A549 (cell line): ENCODE results near the gene FAM120A. TPM values are rescaled to one million over a fixed set of nuclear protein-coding genes. Genes with fewer than 3 reads are reported as not detected.

ENCODE experiments used
- ATAC-seq, 2 experiments: fragments of 200-7000 bp in 1 of 2; fragments of >200 bp in 1 of 2; cut with Nextera tagmentation in 1 of 2; cut with Tn5 transposase in 1 of 2; 3 replicates each; pipeline versions ENCODE4 v1.8.0 to v1.9.1; 2018 to 2020; ENCODE audit warnings: mild to moderate bottlenecking in 1 of 2, moderate library complexity in 1 of 2
- CTCF ChIA-PET: fragments of 300-600 bp; sonication (Branson Sonifier 250); formaldehyde crosslinking; extraction: SDS; loops from one replicate; lab custom pipeline; 2021; ENCODE audit warnings: antibody characterized with exemption, inconsistent platforms; lab: Yijun Ruan, JAX
- POLR2A ChIA-PET: fragments of 350-600 bp; formaldehyde crosslinking; extraction: SDS; loops from one replicate; lab custom pipeline; 2021; ENCODE audit warnings: antibody characterized with exemption, inconsistent platforms; lab: Yijun Ruan, JAX
- DNase-seq, 2 experiments: peaks; one replicate each; pipeline versions ENCODE4 v3.0.0 to v3.0.0-alpha.2; 2011 to 2016; ENCODE audit warnings: low read depth in 1 of 2, low spot score in 1 of 2
- FAIRE-seq: peaks from 2 replicates; lab custom pipeline; 2011; peaks lifted over from hg19 to GRCh38; lab: Jason Lieb, UNC
- H3K27ac ChIP-seq, 2 experiments: fragments of >200 bp; sonication (Bioruptor Twin); formaldehyde crosslinking; 3 replicates each; pipeline ENCODE4 v1.5.1; 2016 to 2017
- H3K4me1 ChIP-seq: fragments of >200 bp; sonication (Bioruptor Twin); formaldehyde crosslinking; 3 replicates; pipeline ENCODE4 v1.6.1; 2016
- H3K4me2 ChIP-seq: fragments of >200 bp; sonication (Bioruptor Twin); formaldehyde crosslinking; 3 replicates; pipeline ENCODE4 v1.6.1; 2016
- H3K4me3 ChIP-seq: fragments of >200 bp; sonication (Bioruptor Twin); formaldehyde crosslinking; 3 replicates; pipeline ENCODE4 v1.5.1; 2016
- H3K9me3 ChIP-seq: fragments of >200 bp; sonication (Bioruptor Twin); formaldehyde crosslinking; 3 replicates; pipeline ENCODE4 v1.6.1; 2016
- BHLHE40 ChIP-seq: IDR thresholded peaks from 2 replicates; pipeline ENCODE4 v1.6.1; 2012; ENCODE audit warnings: low read depth, low read length, inconsistent platforms
- CEBPB ChIP-seq, 2 experiments: fragments of >200 bp in 1 of 2; sonication (Bioruptor Twin) in 1 of 2; formaldehyde crosslinking in 1 of 2; IDR thresholded peaks; 2 replicates each; pipeline ENCODE4 v1.6.1; 2012 to 2016
- CHD4 ChIP-seq: fragments of 200-600 bp; sonication (generic); IDR thresholded peaks from 2 replicates; pipeline ENCODE4 v1.6.1; 2016; ENCODE audit warnings: antibody characterized with exemption, mild to moderate bottlenecking, borderline replicate concordance
- FOSB ChIP-seq: fragments of 250-450 bp; sonication (Bioruptor Pico); IDR thresholded peaks from 2 replicates; pipeline ENCODE4 v1.5.0; 2020; ENCODE audit warnings: mild to moderate bottlenecking, moderate library complexity
- FOSL2 ChIP-seq, 2 experiments: fragments of 450-650 bp in 1 of 2; fragments of >200 bp in 1 of 2; sonication (Bioruptor Twin) in 1 of 2; formaldehyde crosslinking; IDR thresholded peaks; 2 replicates each; pipeline versions ENCODE4 v1.5.0 to v1.6.1; 2016 to 2020; ENCODE audit warnings: mild to moderate bottlenecking in 1 of 2, moderate library complexity in 1 of 2
- FOXS1 ChIP-seq: fragments of 250-450 bp; sonication (Bioruptor Pico); IDR thresholded peaks from 2 replicates; pipeline ENCODE4 v1.5.0; 2020; ENCODE audit warnings: mild to moderate bottlenecking, moderate library complexity
- HDAC2 ChIP-seq: fragments of 200-600 bp; sonication (generic); IDR thresholded peaks from 2 replicates; pipeline ENCODE4 v1.6.1; 2016
- HEYL ChIP-seq: fragments of 250-450 bp; sonication (Bioruptor Pico); IDR thresholded peaks from 2 replicates; pipeline ENCODE4 v1.8.0; 2021; ENCODE audit warnings: mild to moderate bottlenecking, moderate library complexity
- HOXB13 ChIP-seq: fragments of 250-450 bp; sonication (Bioruptor Pico); IDR thresholded peaks from 2 replicates; pipeline ENCODE4 v1.5.0; 2020; ENCODE audit warnings: low read depth, mild to moderate bottlenecking, moderate library complexity
- KDM1A ChIP-seq: fragments of 200-600 bp; sonication (generic); IDR thresholded peaks from 2 replicates; pipeline ENCODE4 v1.6.1; 2016; ENCODE audit warnings: low read depth, mild to moderate bottlenecking
- KDM5A ChIP-seq: fragments of 200-600 bp; sonication (generic); IDR thresholded peaks from 2 replicates; pipeline ENCODE4 v1.6.1; 2016; ENCODE audit warnings: antibody characterized with exemption, mild to moderate bottlenecking
- NPAS2 ChIP-seq: fragments of 250-450 bp; sonication (Bioruptor Pico); IDR thresholded peaks from 2 replicates; pipeline ENCODE4 v1.8.0; 2022; ENCODE audit warnings: mild to moderate bottlenecking, moderate library complexity, borderline replicate concordance
- POLR2AphosphoS2 ChIP-seq: conservative IDR thresholded peaks from 2 replicates; pipeline ENCODE4 v1.6.1; 2012; ENCODE audit warnings: low read length, improper control_type of control experiment, inconsistent platforms
- RFX5 ChIP-seq: fragments of 450-650 bp; IDR thresholded peaks from 2 replicates; pipeline ENCODE4 v1.7.1; 2014; ENCODE audit warnings: antibody characterized with exemption, mild to moderate bottlenecking, moderate library complexity
- TFCP2L1 ChIP-seq: fragments of 250-450 bp; sonication (Bioruptor Pico); IDR thresholded peaks from 2 replicates; pipeline ENCODE4 v1.5.0; 2021; ENCODE audit warnings: mild to moderate bottlenecking
- TP53 ChIP-seq: fragments of 250-450 bp; sonication (Bioruptor Pico); IDR thresholded peaks from 2 replicates; pipeline ENCODE4 v1.5.0; 2021; ENCODE audit warnings: mild to moderate bottlenecking, moderate library complexity
- ZFP36 ChIP-seq: fragments of 450-650 bp; IDR thresholded peaks from 2 replicates; pipeline ENCODE4 v1.6.1; 2014; ENCODE audit warnings: borderline replicate concordance; ENCODE audit not compliant: partially characterized antibody
- WGBS: methylation state at CpG from one replicate; pipeline ENCODE4 v1.1.6; 2017; ENCODE audit errors: missing lambda C conversion rate; 5-methylcytosine and 5-hydroxymethylcytosine counted together
- polyA plus RNA-seq, 4 experiments: library from polyadenylated mRNA; depleted of rRNA in 3 of 4; stranded (reverse); fragments of >200 nt; fragmentation: RNase III in 1 of 4; extraction: RNeasy Plus Mini Kit Qiagen cat#74134 plus additional on column Dnase treatment in 1 of 4; gene quantifications; 2 replicates in 3 of 4; 3 replicates in 1 of 4; pipeline ENCODE4 v1.2.3, GENCODE V29; 2011 to 2017
- TF ChIP-seq, protein P1 (sequence below): IDR thresholded peaks from 2 replicates; pipeline ENCODE4 v1.6.1; 2012
- TF ChIP-seq, protein P2 (sequence below): fragments of >200 bp; sonication (Bioruptor Twin); formaldehyde crosslinking; IDR thresholded peaks from 3 replicates; pipeline ENCODE4 v1.6.1; 2016
- TF ChIP-seq, protein P3 (sequence below): fragments of 250-450 bp; sonication (Bioruptor Pico); IDR thresholded peaks from 2 replicates; pipeline ENCODE4 v1.5.0; 2021; ENCODE audit warnings: mild to moderate bottlenecking, moderate library complexity, borderline replicate concordance
- TF ChIP-seq, protein P4 (sequence below): fragments of 150-350 bp; IDR thresholded peaks from 2 replicates; pipeline ENCODE4 v1.6.1; 2014; ENCODE audit warnings: low read depth, mild to moderate bottlenecking, low read length
- TF ChIP-seq, protein P5 (sequence below): fragments of >200 bp; sonication (Bioruptor Twin); formaldehyde crosslinking; IDR thresholded peaks from 3 replicates; pipeline ENCODE4 v1.5.1; 2016

The FAM120A gene
- polyA plus RNA-seq, 2 of the 4 experiments (the other 2 are of a cell fraction): 86.3 to 111 TPM

DNA sequence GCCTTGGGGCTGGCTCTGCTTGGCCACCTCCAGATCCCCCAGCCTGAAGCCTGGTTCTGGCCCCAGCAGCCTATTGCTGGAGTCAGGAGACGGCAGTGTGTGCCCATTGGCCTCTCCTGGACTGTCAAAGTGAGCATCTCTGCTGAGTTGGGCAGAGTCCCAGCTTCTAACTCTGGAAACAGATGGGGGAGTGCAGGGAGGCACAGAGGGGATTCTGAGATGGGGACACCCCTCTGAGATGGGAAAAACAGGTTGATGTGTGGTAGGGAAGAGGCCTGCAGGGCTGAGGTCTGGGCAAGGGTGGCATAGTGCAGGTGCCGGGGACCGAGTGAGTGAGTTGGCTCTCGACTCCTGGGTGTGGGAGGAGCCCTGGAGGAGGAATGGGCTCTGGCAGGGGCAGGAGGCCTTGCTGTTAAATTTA, 152.4 kb downstream of the FAM120A start:
- ChIA-PET CTCF (no interaction called here), POLR2A (no interaction called here)
- H3K27ac ChIP-seq: no peak overlapping the region
- no peak overlapping the region for H3K4me2 ChIP-seq
- FAIRE-seq (no peak), ATAC-seq (no peak), DNase-seq (no peak)
- 0 out of 3 replicates have a peak, but pooled peaks cover 5% of the 10 kb centered on the region for H3K4me1 ChIP-seq
- WGBS: 60% methylated on average over 4 of the region's 4 CpGs
- no peak overlapping the region for H3K4me3 ChIP-seq
- TF ChIP-seq HOXB13 (CRISPR knock-in tag): no peak
- no peak for TF ChIP-seq TP53 (CRISPR knock-in tag)
- TF ChIP-seq FOSB (CRISPR knock-in tag): no peak
- TF ChIP-seq FOSL2 (IDR thresholded peaks at IDR 0.05): no peak
- no peak for TF ChIP-seq FOSL2 (CRISPR knock-in tag; IDR thresholded peaks at IDR 0.05)
- TF ChIP-seq POLR2AphosphoS2: no peak
- no peak for TF ChIP-seq RFX5
- no peak for TF ChIP-seq KDM5A
- TF ChIP-seq CHD4: no peak
- TF ChIP-seq, protein P1, sequence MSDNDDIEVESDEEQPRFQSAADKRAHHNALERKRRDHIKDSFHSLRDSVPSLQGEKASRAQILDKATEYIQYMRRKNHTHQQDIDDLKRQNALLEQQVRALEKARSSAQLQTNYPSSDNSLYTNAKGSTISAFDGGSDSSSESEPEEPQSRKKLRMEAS: no peak
- no peak for TF ChIP-seq TFCP2L1
- TF ChIP-seq KDM1A: no peak
- TF ChIP-seq, protein P2, sequence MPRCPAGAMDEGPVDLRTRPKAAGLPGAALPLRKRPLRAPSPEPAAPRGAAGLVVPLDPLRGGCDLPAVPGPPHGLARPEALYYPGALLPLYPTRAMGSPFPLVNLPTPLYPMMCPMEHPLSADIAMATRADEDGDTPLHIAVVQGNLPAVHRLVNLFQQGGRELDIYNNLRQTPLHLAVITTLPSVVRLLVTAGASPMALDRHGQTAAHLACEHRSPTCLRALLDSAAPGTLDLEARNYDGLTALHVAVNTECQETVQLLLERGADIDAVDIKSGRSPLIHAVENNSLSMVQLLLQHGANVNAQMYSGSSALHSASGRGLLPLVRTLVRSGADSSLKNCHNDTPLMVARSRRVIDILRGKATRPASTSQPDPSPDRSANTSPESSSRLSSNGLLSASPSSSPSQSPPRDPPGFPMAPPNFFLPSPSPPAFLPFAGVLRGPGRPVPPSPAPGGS: no peak
- no peak for TF ChIP-seq HDAC2
- TF ChIP-seq, protein P3, sequence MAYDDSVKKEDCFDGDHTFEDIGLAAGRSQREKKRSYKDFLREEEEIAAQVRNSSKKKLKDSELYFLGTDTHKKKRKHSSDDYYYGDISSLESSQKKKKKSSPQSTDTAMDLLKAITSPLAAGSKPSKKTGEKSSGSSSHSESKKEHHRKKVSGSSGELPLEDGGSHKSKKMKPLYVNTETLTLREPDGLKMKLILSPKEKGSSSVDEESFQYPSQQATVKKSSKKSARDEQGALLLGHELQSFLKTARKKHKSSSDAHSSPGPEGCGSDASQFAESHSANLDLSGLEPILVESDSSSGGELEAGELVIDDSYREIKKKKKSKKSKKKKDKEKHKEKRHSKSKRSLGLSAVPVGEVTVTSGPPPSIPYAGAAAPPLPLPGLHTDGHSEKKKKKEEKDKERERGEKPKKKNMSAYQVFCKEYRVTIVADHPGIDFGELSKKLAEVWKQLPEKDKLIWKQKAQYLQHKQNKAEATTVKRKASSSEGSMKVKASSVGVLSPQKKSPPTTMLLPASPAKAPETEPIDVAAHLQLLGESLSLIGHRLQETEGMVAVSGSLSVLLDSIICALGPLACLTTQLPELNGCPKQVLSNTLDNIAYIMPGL (CRISPR knock-in tag): no peak
- TF ChIP-seq, protein P4, sequence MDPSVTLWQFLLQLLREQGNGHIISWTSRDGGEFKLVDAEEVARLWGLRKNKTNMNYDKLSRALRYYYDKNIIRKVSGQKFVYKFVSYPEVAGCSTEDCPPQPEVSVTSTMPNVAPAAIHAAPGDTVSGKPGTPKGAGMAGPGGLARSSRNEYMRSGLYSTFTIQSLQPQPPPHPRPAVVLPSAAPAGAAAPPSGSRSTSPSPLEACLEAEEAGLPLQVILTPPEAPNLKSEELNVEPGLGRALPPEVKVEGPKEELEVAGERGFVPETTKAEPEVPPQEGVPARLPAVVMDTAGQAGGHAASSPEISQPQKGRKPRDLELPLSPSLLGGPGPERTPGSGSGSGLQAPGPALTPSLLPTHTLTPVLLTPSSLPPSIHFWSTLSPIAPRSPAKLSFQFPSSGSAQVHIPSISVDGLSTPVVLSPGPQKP: no peak
- TF ChIP-seq HEYL (CRISPR knock-in tag): no peak
- TF ChIP-seq CEBPB (IDR thresholded peaks at IDR 0.05): no peak
- TF ChIP-seq FOXS1 (CRISPR knock-in tag): no peak
- TF ChIP-seq NPAS2 (CRISPR knock-in tag): no peak
- TF ChIP-seq, protein P5, sequence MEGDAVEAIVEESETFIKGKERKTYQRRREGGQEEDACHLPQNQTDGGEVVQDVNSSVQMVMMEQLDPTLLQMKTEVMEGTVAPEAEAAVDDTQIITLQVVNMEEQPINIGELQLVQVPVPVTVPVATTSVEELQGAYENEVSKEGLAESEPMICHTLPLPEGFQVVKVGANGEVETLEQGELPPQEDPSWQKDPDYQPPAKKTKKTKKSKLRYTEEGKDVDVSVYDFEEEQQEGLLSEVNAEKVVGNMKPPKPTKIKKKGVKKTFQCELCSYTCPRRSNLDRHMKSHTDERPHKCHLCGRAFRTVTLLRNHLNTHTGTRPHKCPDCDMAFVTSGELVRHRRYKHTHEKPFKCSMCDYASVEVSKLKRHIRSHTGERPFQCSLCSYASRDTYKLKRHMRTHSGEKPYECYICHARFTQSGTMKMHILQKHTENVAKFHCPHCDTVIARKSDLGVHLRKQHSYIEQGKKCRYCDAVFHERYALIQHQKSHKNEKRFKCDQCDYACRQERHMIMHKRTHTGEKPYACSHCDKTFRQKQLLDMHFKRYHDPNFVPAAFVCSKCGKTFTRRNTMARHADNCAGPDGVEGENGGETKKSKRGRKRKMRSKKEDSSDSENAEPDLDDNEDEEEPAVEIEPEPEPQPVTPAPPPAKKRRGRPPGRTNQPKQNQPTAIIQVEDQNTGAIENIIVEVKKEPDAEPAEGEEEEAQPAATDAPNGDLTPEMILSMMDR: no peak
- peaks cover 10% of the 10 kb centered on the region for H3K9me3 ChIP-seq

DNA sequence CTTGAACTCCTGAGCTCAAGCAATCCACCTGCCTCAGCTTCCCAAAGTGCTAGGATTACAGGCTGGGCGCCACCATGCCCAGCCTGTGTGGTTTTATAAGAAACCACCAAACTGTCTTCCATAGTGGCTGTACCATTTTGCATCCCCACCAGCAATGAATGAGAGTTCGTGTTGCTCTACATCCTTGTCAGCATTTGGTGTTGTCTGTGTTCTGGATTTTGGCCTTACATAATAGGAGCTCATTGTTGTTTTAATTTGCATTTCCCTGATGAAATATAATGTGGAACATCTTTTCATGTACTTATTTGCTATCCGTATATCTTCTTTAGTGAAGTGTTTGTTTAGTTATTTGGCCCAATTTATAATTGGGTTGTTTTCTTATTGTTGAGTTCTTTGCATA, 154.7 kb downstream of the FAM120A start:
- WGBS: 51% methylated on average over 3 of the region's 3 CpGs
- H3K4me3 ChIP-seq: no peak overlapping the region
- ChIA-PET POLR2A (no interaction called here), CTCF (no interaction called here)
- DNase-seq (no peak), FAIRE-seq (no peak), ATAC-seq (no peak)
- H3K4me1 ChIP-seq: no peaks in the 10 kb centered on the region
- H3K4me2 ChIP-seq: no peak overlapping the region
- TF ChIP-seq ZFP36 (peak; percentile 8), BHLHE40 (no peak), POLR2AphosphoS2 (no peak)
- H3K27ac ChIP-seq: no peak overlapping the region
- H3K9me3 ChIP-seq: peaks cover 26% of the 10 kb centered on the region
